ENCODE data around the gene SLF2. TPM values are rescaled to one million over a fixed set of nuclear protein-coding genes. Genes with fewer than 3 reads are reported as not detected.

The SLF2 gene
- total and polyA plus RNA-seq, 2 of the 8 experiments (the other 6 are each of a cell fraction or from before 2014, with no cell fraction given), result 5.5 to 20.9 TPM

DNA sequence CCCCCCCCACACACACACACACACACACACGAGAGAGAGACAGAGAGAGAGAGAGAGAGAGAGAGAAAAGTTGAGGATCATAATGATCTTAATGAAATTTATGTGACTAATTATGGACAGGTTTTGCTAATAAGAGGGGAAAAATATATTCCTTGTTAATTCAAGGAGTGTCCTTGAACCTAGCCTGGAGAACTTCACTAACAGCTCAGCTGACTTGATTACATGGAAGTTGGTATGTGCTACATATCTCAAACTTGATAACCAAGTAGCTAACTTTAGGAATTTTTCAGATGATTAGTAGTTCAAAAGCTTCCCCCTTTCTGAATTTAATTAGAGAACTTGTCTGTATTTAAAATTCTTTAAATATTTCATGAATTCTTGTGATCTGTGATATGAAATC is 15.3 kb downstream of the SLF2 start:
- POLR2A ChIA-PET (ENCODE audit: partially characterized antibody), result no interaction called here
- no peaks in the 10 kb centered on the region for H3K9me3 ChIP-seq (ENCODE audit: insufficient read depth in 2 of 2, low read depth in 1 of 2, low read length in 1 of 2)
- no peak overlapping the region for H2BK5ac ChIP-seq (ENCODE audit: low read depth, low read length)
- H3K4me2 ChIP-seq (ENCODE audit: insufficient read depth in 1 of 2, low read depth in 2 of 2, low read length in 2 of 2), result no peak overlapping the region
- no peak overlapping the region for H4K91ac ChIP-seq (replicated peaks; ENCODE audit: insufficient read length, low read length)
- no peak overlapping the region for H3K4ac ChIP-seq (replicated peaks; ENCODE audit: insufficient read length, low read depth, low read length)
- peaks cover 1% of the 10 kb centered on the region; the same call in 1 of the 2 replicates for H3K23me2 ChIP-seq (ENCODE audit: low read depth, low read length)
- CTCF ChIA-PET (ENCODE audit: partially characterized antibody), result interaction anchor here (0.7 to 1.8 kb wide), 4 partner anchors 15 to 86 kb away, joined by 3 to 6 read pairs (median 3); no protein-coding TSS in a partner anchor
- H3K18ac ChIP-seq (ENCODE audit: extremely low read depth, low read length), result no peak overlapping the region
- no peak overlapping the region for H3K4me3 ChIP-seq (ENCODE audit: extremely low read depth in 1 of 4, insufficient read depth in 2 of 4, low read depth in 3 of 4, low read length in 4 of 4)
- H2BK15ac ChIP-seq (ENCODE audit: low read length), result no peak overlapping the region
- H3K36me3 ChIP-seq (ENCODE audit: control insufficient read depth in 2 of 4, insufficient read depth in 4 of 4, low read length in 3 of 4), result peaks cover 14 to 78% (median 34%) of the 10 kb centered on the region in 4 experiments
- no peak for DNase-seq (ENCODE audit: low read depth in 1 of 2, low spot score in 2 of 2)
- H2AK5ac ChIP-seq (ENCODE audit: low read depth, low read length), result no peak overlapping the region
- no peaks in the 10 kb centered on the region for H3K4me1 ChIP-seq (replicated peaks in 1 of 4; ENCODE audit: control insufficient read depth in 3 of 4, insufficient read depth in 4 of 4, low read length in 3 of 4)
- H3K79me1 ChIP-seq (ENCODE audit: low read depth, low read length), result no peaks in the 10 kb centered on the region
- no peak overlapping the region for H2BK12ac ChIP-seq (ENCODE audit: low read depth, low read length)
- TF ChIP-seq NANOG (IDR thresholded peaks at IDR 0.05; ENCODE audit: insufficient read depth, low read depth, low read length, poor library complexity, severe bottlenecking), result no peak
- TF ChIP-seq KDM1A (IDR thresholded peaks at IDR 0.05; ENCODE audit: borderline replicate concordance, low read length), result no peak
- no peak for TF ChIP-seq TAF1 (IDR thresholded peaks at IDR 0.05; ENCODE audit: low read depth, low read length)
- no peak for TF ChIP-seq PHF8 (conservative IDR thresholded peaks at IDR 0.05; ENCODE audit: low read depth, low read length)
- no peak for TF ChIP-seq E2F6 (IDR thresholded peaks at IDR 0.05)
- no peak for TF ChIP-seq RNF2 (IDR thresholded peaks at IDR 0.05; ENCODE audit: borderline replicate concordance, low read depth, low read length, missing control alignments, poor library complexity, severe bottlenecking)
- no peak for TF ChIP-seq POU5F1 (IDR thresholded peaks at IDR 0.05; ENCODE audit: low read depth, low read length)
- TF ChIP-seq EP300 (IDR thresholded peaks at IDR 0.05; ENCODE audit: borderline replicate concordance in 1 of 2, low read depth in 2 of 2, low read length in 2 of 2), result no peak
- no peak for TF ChIP-seq POLR2AphosphoS5 (IDR thresholded peaks at IDR 0.05; ENCODE audit: low read depth, low read length)
- TF ChIP-seq RXRA (IDR thresholded peaks at IDR 0.05; ENCODE audit: insufficient read depth, low read depth, low read length), result no peak
- no peak for TF ChIP-seq RBBP5 (IDR thresholded peaks at IDR 0.05; ENCODE audit: borderline replicate concordance, low read depth, low read length)
- no peak overlapping the region for H4K5ac ChIP-seq (ENCODE audit: insufficient read length, low read depth, low read length)
- no peak overlapping the region for H3K9ac ChIP-seq (replicated peaks in 1 of 4; ENCODE audit: extremely low read depth in 1 of 4, low read depth in 3 of 4, low read length in 3 of 4)
- no peak overlapping the region for H3K56ac ChIP-seq (replicated peaks; ENCODE audit: insufficient read length, low read depth, low read length)
- no peak overlapping the region for H2BK120ac ChIP-seq (replicated peaks; ENCODE audit: low read depth, low read length)
- WGBS, 2 experiments (ENCODE audit: extremely low coverage in 1 of 2, insufficient coverage in 1 of 2, insufficient read length in 1 of 2, insufficient replicate concordance in 2 of 2, low coverage in 1 of 2, low lambda C conversion rate in 2 of 2, missing lambda C conversion rate in 1 of 2), result 30% methylated on average over 1 of the region's 1 CpG; no CpG with 5 or more reads in 1 of the 2 experiments
- H3K14ac ChIP-seq (ENCODE audit: insufficient read length), result no peak overlapping the region
- H3K79me2 ChIP-seq (ENCODE audit: control insufficient read depth in 1 of 2, insufficient read depth in 2 of 2, low read length in 2 of 2), result no peaks in the 10 kb centered on the region
- H4K20me1 ChIP-seq (replicated peaks in 1 of 2; ENCODE audit: control insufficient read depth in 1 of 2, insufficient read depth in 2 of 2, low read length in 2 of 2), result peaks cover 0 to 3% of the 10 kb centered on the region in 2 experiments
- no peak overlapping the region for H4K8ac ChIP-seq (ENCODE audit: extremely low read depth, insufficient read depth, low read length)
- no peaks in the 10 kb centered on the region for H3K27me3 ChIP-seq (replicated peaks in 1 of 4; ENCODE audit: control insufficient read depth in 3 of 4, extremely low read depth in 1 of 4, insufficient read depth in 3 of 4, low read length in 3 of 4)
- no peak overlapping the region for H3K27ac ChIP-seq (ENCODE audit: low read depth, low read length)
- no peak overlapping the region for H2AFZ ChIP-seq (ENCODE audit: low read length)
- no peak for FAIRE-seq
- H2BK20ac ChIP-seq (ENCODE audit: low read length), result no peak overlapping the region
- no peak overlapping the region for H3K23ac ChIP-seq (ENCODE audit: insufficient read length)
